GM21737 (cell line): Measurements from ENCODE around the gene TMEM209.
"Not testable (repeated sequence)": the region's sequence is repeated elsewhere in the genome, so short reads cannot be mapped to it uniquely, and the experiment has no call there.

Source experiments
- ATAC-seq: cut with Tn5 transposase; IDR thresholded peaks from one replicate; pipeline ENCODE4 v1.9.1; 2021; ENCODE audit warnings: mild to moderate bottlenecking, moderate library complexity; ENCODE audit not compliant: unreplicated experiment

TMEM209 gene

GRCh38 chr7:130129011-130129411 lies 76.2 kb downstream of the TMEM209 start:
- no peak for ATAC-seq

- ATAC-seq, result no peak
These were observed 77.3 kb downstream of the TMEM209 start for GRCh38 chr7:130127821-130128317.

GRCh38 chr7:130127404-130127803 lies 77.8 kb downstream of the TMEM209 start:
- ATAC-seq, result no peak

GRCh38 chr7:130126840-130127239 lies 78.4 kb downstream of the TMEM209 start:
- not testable (repeated sequence) for ATAC-seq

GRCh38 chr7:130124711-130125110 lies 80.5 kb downstream of the TMEM209 start:
- no peak for ATAC-seq

- no peak for ATAC-seq
These were observed 81.7 kb downstream of the TMEM209 start for GRCh38 chr7:130123501-130123900.

- no peak for ATAC-seq
These were observed 86.4 kb downstream of the TMEM209 start for GRCh38 chr7:130118801-130119200.

- no peak for ATAC-seq
These were observed 86.9 kb downstream of the TMEM209 start for GRCh38 chr7:130118294-130118693.

- no peak for ATAC-seq
These were observed 90.4 kb downstream of the TMEM209 start for GRCh38 chr7:130114776-130115175.
